ENCODE data around the gene GBE1. TPM values are rescaled to one million over a fixed set of nuclear protein-coding genes. Genes with fewer than 3 reads are reported as not detected.

GBE1 gene
- polyA plus RNA-seq, 1 experiment, result 37.0 TPM

GRCh38 chr3:81452418-81452817 is 309.0 kb downstream of the GBE1 start:
- TF ChIP-seq CTCF (IDR thresholded peaks at IDR 0.05; ENCODE audit: insufficient read depth, low read depth, low read length), result no peak
- H3K4me3 ChIP-seq (ENCODE audit: low read depth, low read length), result no peak overlapping the region
- ChIA-PET CTCF (no interaction called here), POLR2A (no interaction called here)
- no peaks in the 10 kb centered on the region for H3K36me3 ChIP-seq (ENCODE audit: control insufficient read depth, insufficient read depth, low read length)
- no peaks in the 10 kb centered on the region for H3K27me3 ChIP-seq (ENCODE audit: control insufficient read depth, insufficient read depth, low read length)
- no peak for DNase-seq (ENCODE audit: low read depth)

GRCh38 chr3:81451611-81452010 is 309.8 kb downstream of the GBE1 start:
- Histone ChIP-seq H3K36me3 (ENCODE audit: control insufficient read depth, insufficient read depth, low read length) (no peaks in the 10 kb centered on the region), H3K27me3 (ENCODE audit: control insufficient read depth, insufficient read depth, low read length) (no peaks in the 10 kb centered on the region), H3K4me3 (ENCODE audit: low read depth, low read length) (no peak overlapping the region)
- no peak for TF ChIP-seq CTCF (IDR thresholded peaks at IDR 0.05; ENCODE audit: insufficient read depth, low read depth, low read length)
- ChIA-PET POLR2A (no interaction called here), CTCF (interaction anchor here (0.7 to 1.4 kb wide), 3 partner anchors 12 to 31 kb away, joined by 3 read pairs; no protein-coding TSS in a partner anchor)
- DNase-seq (ENCODE audit: low read depth), result no peak

- TF ChIP-seq CTCF (IDR thresholded peaks at IDR 0.05; ENCODE audit: insufficient read depth, low read depth, low read length), result no peak
- no peak for DNase-seq (ENCODE audit: low read depth)
- Histone ChIP-seq H3K4me3 (ENCODE audit: low read depth, low read length) (no peak overlapping the region), H3K36me3 (ENCODE audit: control insufficient read depth, insufficient read depth, low read length) (no peaks in the 10 kb centered on the region), H3K27me3 (ENCODE audit: control insufficient read depth, insufficient read depth, low read length) (no peaks in the 10 kb centered on the region)
- CTCF ChIA-PET, result interaction anchor here (0.7 to 1.4 kb wide), 3 partner anchors 12 to 31 kb away, joined by 3 read pairs; no protein-coding TSS in a partner anchor
- POLR2A ChIA-PET, result no interaction called here
Measured at GRCh38 chr3:81451140-81451539, 310.3 kb downstream of the GBE1 start.

- ChIA-PET POLR2A (no interaction called here), CTCF (interaction anchor here (0.6 kb wide), 1 partner anchor 9 kb away, joined by 3 read pairs; no protein-coding TSS in a partner anchor)
- no peak for TF ChIP-seq CTCF (IDR thresholded peaks at IDR 0.05; ENCODE audit: insufficient read depth, low read depth, low read length)
- H3K4me3 ChIP-seq (ENCODE audit: low read depth, low read length), result no peak overlapping the region
- no peaks in the 10 kb centered on the region for H3K36me3 ChIP-seq (ENCODE audit: control insufficient read depth, insufficient read depth, low read length)
- no peaks in the 10 kb centered on the region for H3K27me3 ChIP-seq (ENCODE audit: control insufficient read depth, insufficient read depth, low read length)
- no peak for DNase-seq (ENCODE audit: low read depth)
Measured at GRCh38 chr3:81446806-81447205, 314.6 kb downstream of the GBE1 start.

GRCh38 chr3:81445712-81446111 is 315.7 kb downstream of the GBE1 start:
- POLR2A ChIA-PET, result no interaction called here
- H3K4me3 ChIP-seq (ENCODE audit: low read depth, low read length), result no peak overlapping the region
- DNase-seq (ENCODE audit: low read depth), result no peak
- no peak for TF ChIP-seq CTCF (IDR thresholded peaks at IDR 0.05; ENCODE audit: insufficient read depth, low read depth, low read length)
- CTCF ChIA-PET, result no interaction called here
- no peaks in the 10 kb centered on the region for H3K36me3 ChIP-seq (ENCODE audit: control insufficient read depth, insufficient read depth, low read length)
- no peaks in the 10 kb centered on the region for H3K27me3 ChIP-seq (ENCODE audit: control insufficient read depth, insufficient read depth, low read length)
